G401.6 (cell line): Measurements from ENCODE around the gene TAF1B.
"Not testable (repeated sequence)": the region's sequence is repeated elsewhere in the genome, so short reads cannot be mapped to it uniquely, and the experiment has no call there.

Source experiments
- FAIRE-seq: peaks from 2 replicates; lab custom pipeline; 2012; peaks lifted over from hg19 to GRCh38; lab: Jason Lieb, UNC

The TAF1B gene

GRCh38 chr2:9832586-9832985 lies 10.7 kb upstream of the TAF1B start:
- FAIRE-seq, result no peak

GRCh38 chr2:9835068-9835467 lies 8.2 kb upstream of the TAF1B start:
- FAIRE-seq, result not testable (repeated sequence)

- FAIRE-seq, result no peak
Observed at GRCh38 chr2:9836074-9836473, 7.2 kb upstream of the TAF1B start.

GRCh38 chr2:9836517-9836916 lies 6.8 kb upstream of the TAF1B start:
- no peak for FAIRE-seq

- FAIRE-seq, result no peak
Observed at GRCh38 chr2:9837451-9837850, 5.8 kb upstream of the TAF1B start.

- FAIRE-seq, result no peak
Observed at GRCh38 chr2:9838391-9838790, 4.9 kb upstream of the TAF1B start.

- FAIRE-seq, result no peak
Observed at GRCh38 chr2:9842487-9843228, 616 bp upstream of the TAF1B start.

- FAIRE-seq, result no peak
Observed at GRCh38 chr2:9844036-9844483, 786 bp downstream of the TAF1B start.

GRCh38 chr2:9844576-9844975 lies 1.3 kb downstream of the TAF1B start:
- FAIRE-seq, result no peak

- no peak for FAIRE-seq
Observed at GRCh38 chr2:9846554-9846953, 3.3 kb downstream of the TAF1B start.

- no peak for FAIRE-seq
Observed at GRCh38 chr2:9847140-9847539, 3.9 kb downstream of the TAF1B start.

- no peak for FAIRE-seq
Observed at GRCh38 chr2:9852881-9853280, 9.6 kb downstream of the TAF1B start.

GRCh38 chr2:9857814-9858729 lies 14.8 kb downstream of the TAF1B start:
- no peak for FAIRE-seq

GRCh38 chr2:9858730-9859068 lies 15.4 kb downstream of the TAF1B start:
- no peak for FAIRE-seq

- not testable (repeated sequence) for FAIRE-seq
Observed at GRCh38 chr2:9860922-9861580, 17.8 kb downstream of the TAF1B start.

GRCh38 chr2:9867881-9868280 lies 24.6 kb downstream of the TAF1B start:
- FAIRE-seq, result no peak

- no peak for FAIRE-seq
Observed at GRCh38 chr2:9873337-9873736, 30.1 kb downstream of the TAF1B start.

- FAIRE-seq, result no peak
Observed at GRCh38 chr2:9877026-9877425, 33.8 kb downstream of the TAF1B start.

GRCh38 chr2:9877726-9878125 lies 34.5 kb downstream of the TAF1B start:
- no peak for FAIRE-seq

GRCh38 chr2:9879455-9880194 lies 36.4 kb downstream of the TAF1B start:
- no peak for FAIRE-seq

- FAIRE-seq, result no peak
Observed at GRCh38 chr2:9883897-9884296, 40.6 kb downstream of the TAF1B start.

- no peak for FAIRE-seq
Observed at GRCh38 chr2:9884436-9884835, 41.2 kb downstream of the TAF1B start.
